Right cardiac atrium (tissue), 5 donors: ENCODE results near the gene COMMD9. TPM values are rescaled to one million over a fixed set of nuclear protein-coding genes. Genes with fewer than 3 reads are reported as not detected.

ENCODE experiments used
- ATAC-seq, 2 donors: fragments of 200-7000 bp; cut with Tn5 transposase; one replicate each; pipeline versions ENCODE4 v1.8.0 to v1.9.1; 2020; ENCODE audit warnings: moderate library complexity in 2 of 2, mild to moderate bottlenecking in 1 of 2
- DNase-seq, 3 donors: peaks; one replicate each; pipeline ENCODE4 v3.0.0-alpha.2; 2020
- H3K27ac ChIP-seq: one replicate; pipeline ENCODE4 v1.5.1; 2013; ENCODE audit warnings: mild to moderate bottlenecking, low read length, control low read depth, moderate library complexity
- H3K27me3 ChIP-seq: one replicate; pipeline ENCODE4 v1.6.1; 2013; ENCODE audit not compliant: control insufficient read depth, insufficient read depth
- H3K4me1 ChIP-seq: one replicate; pipeline ENCODE4 v1.6.1; 2013; ENCODE audit warnings: low read length; ENCODE audit not compliant: control insufficient read depth, insufficient read depth
- H3K4me3 ChIP-seq: one replicate; pipeline ENCODE4 v1.5.1; 2013; ENCODE audit warnings: low read length, control low read depth
- H3K9me3 ChIP-seq: one replicate; pipeline ENCODE4 v1.6.1; 2013; ENCODE audit warnings: low read length; ENCODE audit not compliant: control insufficient read depth
- WGBS: extraction: QIAGEN DNeasy Blood & Tissue Kit; methylation state at CpG from one replicate; pipeline ENCODE4 v1.1.7; 2013; 5-methylcytosine and 5-hydroxymethylcytosine counted together
- intact Hi-C, 4 donors: fragments of 100-400 bp; cut with DNase I; formaldehyde crosslinking; loops; one replicate each; pipeline versions ENCODE4 v1.11.0 to v1.14.0; 2022 to 2023
- polyA plus RNA-seq: library from polyadenylated mRNA; stranded (reverse); fragments of 200-250 nt; gene quantifications from one replicate; pipeline ENCODE4 v1.2.3, GENCODE V29; 2013
- total RNA-seq, 4 donors: library from RNA; stranded (reverse); fragmentation: NEBNext Ultra II Directional; extraction: Animal tissue kit (Norgen Biotek cat#: 25700); gene quantifications; one replicate each; pipeline ENCODE4 v1.2.1, GENCODE V29; 2021
- donor health status: healthy with polysubstance abuse.
- donor health status: DM: no; HTN: yes; CAD: no.
- donor health status: DM: no; HTN: no; CAD: no.
- donor health status: DM: no; HTN: yes; CAD: no; lungs with severe emphysema.
- donor health status: DM: yes; HTN: yes; CAD: no.

Gene COMMD9
- total and polyA plus RNA-seq, 5 donors, result 35.2 to 51.8 (median 36.9) TPM

- Histone ChIP-seq H3K9me3 (no peaks in the 10 kb centered on the region), H3K4me3 (no peak overlapping the region), H3K4me1 (no peaks in the 10 kb centered on the region), H3K27me3 (no peaks in the 10 kb centered on the region), H3K27ac (no peak overlapping the region)
- DNase-seq (no peak), ATAC-seq (no peak)
- intact Hi-C loops, result loop anchor here in 2 of 4 donors (5.0 to 10.0 kb wide), 2 partner anchors 188 to 195 kb away; no protein-coding TSS in a partner anchor
- 83% methylated on average over 8 of the region's 8 CpGs for whole genome bisulfite sequencing
Observed at GRCh38 chr11:36296884-36297543, 7.8 kb upstream of the COMMD9 start.

- WGBS, result 89% methylated on average over 3 of the region's 3 CpGs
- intact Hi-C loops, result loop anchor here in 2 of 4 donors (5.0 to 10.0 kb wide), 2 partner anchors 189 to 196 kb away; no protein-coding TSS in a partner anchor
Observed at GRCh38 chr11:36295926-36296325, 6.7 kb upstream of the COMMD9 start, which contains the start of gene PRR5L. TSS of gene PRR5L (plus strand) at chr11:36296288. CDS start at chr11:36401122, 104,834 bp downstream.

GRCh38 chr11:36292311-36292722 lies 3.1 kb upstream of the COMMD9 start:
- Histone ChIP-seq H3K27ac (no peak overlapping the region), H3K4me3 (no peak overlapping the region), H3K27me3 (no peaks in the 10 kb centered on the region), H3K9me3 (no peaks in the 10 kb centered on the region), H3K4me1 (no peaks in the 10 kb centered on the region)
- DNase-seq, result no peak
- WGBS, result 23% methylated on average over 4 of the region's 4 CpGs
- ATAC-seq, result peak in 1 of 2 donors; percentile 24
- intact Hi-C loops, result loop anchor here in 3 of 4 donors (5.0 to 10.0 kb wide), 3 partner anchors 185 to 200 kb away; no protein-coding TSS in a partner anchor

More at GRCh38 chr11:36295926-36296325, 6.7 kb upstream of the COMMD9 start, which contains the start of gene PRR5L:
- no peaks in the 10 kb centered on the region for H3K4me1 ChIP-seq
- ATAC-seq (no peak), DNase-seq (no peak)
- no peak within 1 kb of the TSS for H3K4me3 ChIP-seq
- H3K9me3 ChIP-seq, result no peaks in the 10 kb centered on the region
- no peak within 1 kb of the TSS for H3K27ac ChIP-seq
- no peaks in the 10 kb centered on the region for H3K27me3 ChIP-seq

GRCh38 chr11:36288442-36289225 lies 590 bp downstream of the COMMD9 start:
- Histone ChIP-seq H3K27me3 (no peaks in the 10 kb centered on the region), H3K4me1 (no peaks in the 10 kb centered on the region), H3K4me3 (peak overlapping the region; percentile 84), H3K9me3 (no peaks in the 10 kb centered on the region), H3K27ac (no peak overlapping the region)
- ATAC-seq, result peak in 1 of 2 donors; percentile 16
- DNase-seq, result no peak
- intact Hi-C loops, result no loop called here
- WGBS, result 38% methylated on average over 31 of the region's 31 CpGs

GRCh38 chr11:36282926-36283325 lies 6.3 kb downstream of the COMMD9 start:
- intact Hi-C loops, result no loop called here
- DNase-seq (no peak), ATAC-seq (no peak)
- Histone ChIP-seq H3K9me3 (no peaks in the 10 kb centered on the region), H3K27me3 (no peaks in the 10 kb centered on the region), H3K4me1 (peaks cover 1% of the 10 kb centered on the region), H3K27ac (no peak overlapping the region), H3K4me3 (no peak overlapping the region)
- WGBS, result 80% methylated on average over 1 of the region's 1 CpG

- no peak for DNase-seq
- Histone ChIP-seq H3K4me1 (peaks cover 1% of the 10 kb centered on the region), H3K9me3 (no peaks in the 10 kb centered on the region), H3K27me3 (no peaks in the 10 kb centered on the region), H3K4me3 (no peak overlapping the region), H3K27ac (no peak overlapping the region)
- intact Hi-C loops, result no loop called here
- ATAC-seq, result no peak
- WGBS, result 85% methylated on average over 4 of the region's 4 CpGs
Observed at GRCh38 chr11:36281850-36282249, 7.4 kb downstream of the COMMD9 start.

- peaks cover 1% of the 10 kb centered on the region for H3K4me1 ChIP-seq
- WGBS, result 60% methylated on average over 1 of the region's 1 CpG
- ATAC-seq, result no peak
- intact Hi-C loops, result no loop called here
- no peaks in the 10 kb centered on the region for H3K9me3 ChIP-seq
- H3K4me3 ChIP-seq, result no peak overlapping the region
- H3K27ac ChIP-seq, result no peak overlapping the region
- DNase-seq, result no peak
- no peaks in the 10 kb centered on the region for H3K27me3 ChIP-seq
Observed at GRCh38 chr11:36280531-36280930, 8.7 kb downstream of the COMMD9 start.

GRCh38 chr11:36278531-36279282 lies 10.5 kb downstream of the COMMD9 start:
- no peak for DNase-seq
- Histone ChIP-seq H3K27me3 (no peaks in the 10 kb centered on the region), H3K27ac (no peak overlapping the region), H3K4me3 (no peak overlapping the region), H3K4me1 (peaks cover 1% of the 10 kb centered on the region), H3K9me3 (no peaks in the 10 kb centered on the region)
- intact Hi-C loops, result no loop called here
- no peak for ATAC-seq
- 85% methylated on average over 13 of the region's 13 CpGs for WGBS

- ATAC-seq, result no peak
- H3K4me3 ChIP-seq, result no peak overlapping the region
- peak in 1 of 3 donors; percentile 25 for DNase-seq
- no peaks in the 10 kb centered on the region for H3K4me1 ChIP-seq
- intact Hi-C loops, result no loop called here
- no peaks in the 10 kb centered on the region for H3K9me3 ChIP-seq
- WGBS, result 96% methylated on average over 7 of the region's 7 CpGs
- H3K27ac ChIP-seq, result no peak overlapping the region
- H3K27me3 ChIP-seq, result no peaks in the 10 kb centered on the region
Observed at GRCh38 chr11:36274414-36274813, 14.8 kb downstream of the COMMD9 start.

GRCh38 chr11:36273110-36273509 lies 16.1 kb downstream of the COMMD9 start:
- Histone ChIP-seq H3K27me3 (no peaks in the 10 kb centered on the region), H3K4me3 (no peak overlapping the region), H3K27ac (no peak overlapping the region), H3K9me3 (no peaks in the 10 kb centered on the region), H3K4me1 (no peaks in the 10 kb centered on the region)
- DNase-seq, result peak in 1 of 3 donors; percentile 3
- intact Hi-C loops, result no loop called here
- no peak for ATAC-seq
- 67% methylated on average over 3 of the region's 3 CpGs for WGBS
